Upper lobe of right lung (tissue), 1 donor: ENCODE measurements around the gene FER. TPM values are rescaled to one million over a fixed set of nuclear protein-coding genes. Genes with fewer than 3 reads are reported as not detected.

Experiments
- ATAC-seq: fragments of 200-7000 bp; cut with Tn5 transposase; one replicate; pipeline ENCODE4 v1.9.1; 2020; ENCODE audit warnings: mild to moderate bottlenecking, moderate library complexity
- DNase-seq: peaks from one replicate; pipeline ENCODE4 v3.0.0-alpha.2; 2020
- H3K27ac ChIP-seq: fragments of 200-600 bp; one replicate; pipeline ENCODE4 v1.8.0; 2022
- H3K27me3 ChIP-seq: fragments of 200-600 bp; one replicate; pipeline ENCODE4 v1.8.0; 2022; ENCODE audit warnings: mild to moderate bottlenecking
- H3K36me3 ChIP-seq: fragments of 200-600 bp; one replicate; pipeline ENCODE4 v1.8.0; 2022
- H3K4me1 ChIP-seq: fragments of 200-600 bp; one replicate; pipeline ENCODE4 v1.8.0; 2022
- H3K4me3 ChIP-seq: fragments of 200-600 bp; one replicate; pipeline ENCODE4 v1.8.0; 2022; ENCODE audit warnings: mild to moderate bottlenecking
- H3K9me3 ChIP-seq: fragments of 200-600 bp; one replicate; pipeline ENCODE4 v1.8.0; 2022
- intact Hi-C: fragments of 100-400 bp; cut with DNase I; formaldehyde crosslinking; loops from one replicate; pipeline ENCODE4 v1.11.0; 2022
- total RNA-seq: library from RNA; stranded (reverse); fragmentation: NEBNext Ultra II Directional; extraction: Animal tissue kit (Norgen Biotek cat#: 25700); gene quantifications from one replicate; pipeline ENCODE4 v1.2.1, GENCODE V29; 2021
- TF ChIP-seq, protein P1 (sequence below): fragments of 200-600 bp; IDR thresholded peaks from one replicate; pipeline ENCODE4 v1.8.0; 2022; ENCODE audit warnings: antibody characterized with exemption
- donor health status: DM: no; HTN: yes; CAD: no; lungs with severe emphysema.

Gene FER
- total RNA-seq, 1 donor from 2014 or later, result 33.6 TPM

DNA sequence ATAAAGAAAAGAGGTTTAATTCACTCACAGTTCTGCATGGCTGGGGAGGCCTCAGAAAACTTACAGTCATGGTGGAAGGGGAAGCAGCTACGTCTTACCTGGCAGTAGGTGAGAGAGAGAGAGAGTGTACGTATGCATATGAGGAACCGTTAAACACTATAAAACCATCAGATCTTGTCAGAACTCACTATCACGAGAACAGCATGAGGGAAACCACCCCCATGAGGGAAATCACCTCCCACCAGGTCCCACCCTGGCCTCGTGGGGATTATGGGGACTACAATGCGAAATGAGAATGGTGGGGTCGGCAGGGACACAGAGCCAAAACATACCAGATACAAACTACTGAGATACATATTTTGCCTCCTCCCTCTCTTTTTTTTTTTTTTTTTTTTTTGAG is 10.8 kb upstream of the FER start:
- DNase-seq, result no peak
- TF ChIP-seq, protein P1, sequence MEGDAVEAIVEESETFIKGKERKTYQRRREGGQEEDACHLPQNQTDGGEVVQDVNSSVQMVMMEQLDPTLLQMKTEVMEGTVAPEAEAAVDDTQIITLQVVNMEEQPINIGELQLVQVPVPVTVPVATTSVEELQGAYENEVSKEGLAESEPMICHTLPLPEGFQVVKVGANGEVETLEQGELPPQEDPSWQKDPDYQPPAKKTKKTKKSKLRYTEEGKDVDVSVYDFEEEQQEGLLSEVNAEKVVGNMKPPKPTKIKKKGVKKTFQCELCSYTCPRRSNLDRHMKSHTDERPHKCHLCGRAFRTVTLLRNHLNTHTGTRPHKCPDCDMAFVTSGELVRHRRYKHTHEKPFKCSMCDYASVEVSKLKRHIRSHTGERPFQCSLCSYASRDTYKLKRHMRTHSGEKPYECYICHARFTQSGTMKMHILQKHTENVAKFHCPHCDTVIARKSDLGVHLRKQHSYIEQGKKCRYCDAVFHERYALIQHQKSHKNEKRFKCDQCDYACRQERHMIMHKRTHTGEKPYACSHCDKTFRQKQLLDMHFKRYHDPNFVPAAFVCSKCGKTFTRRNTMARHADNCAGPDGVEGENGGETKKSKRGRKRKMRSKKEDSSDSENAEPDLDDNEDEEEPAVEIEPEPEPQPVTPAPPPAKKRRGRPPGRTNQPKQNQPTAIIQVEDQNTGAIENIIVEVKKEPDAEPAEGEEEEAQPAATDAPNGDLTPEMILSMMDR, result no peak
- Histone ChIP-seq H3K27me3 (no peaks in the 10 kb centered on the region), H3K9me3 (no peaks in the 10 kb centered on the region), H3K4me3 (no peak overlapping the region), H3K4me1 (no peaks in the 10 kb centered on the region), H3K27ac (no peak overlapping the region), H3K36me3 (no peaks in the 10 kb centered on the region)
- ATAC-seq, result no peak
- intact Hi-C loops, result no loop called here

DNA sequence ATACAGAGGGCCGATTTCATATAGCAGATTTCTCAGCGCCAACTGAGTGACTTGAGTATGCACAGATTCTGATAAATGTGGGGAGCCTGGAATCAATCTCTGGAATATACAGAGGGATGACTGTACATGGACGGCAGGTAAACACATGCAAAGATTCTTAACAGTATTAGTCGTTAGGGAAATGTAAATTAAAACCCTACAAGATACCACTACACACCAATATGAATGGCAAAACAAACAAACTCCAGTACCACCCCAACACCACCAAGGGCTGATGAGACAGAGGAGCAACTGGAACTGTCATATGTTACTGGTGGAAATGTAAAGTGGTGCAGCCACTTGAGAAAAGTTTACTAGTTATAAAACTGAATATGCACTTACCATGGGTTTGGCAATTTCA is 8.3 kb upstream of the FER start:
- Histone ChIP-seq H3K4me3 (no peak overlapping the region), H3K9me3 (no peaks in the 10 kb centered on the region), H3K27ac (no peak overlapping the region), H3K27me3 (no peaks in the 10 kb centered on the region), H3K36me3 (no peaks in the 10 kb centered on the region), H3K4me1 (no peaks in the 10 kb centered on the region)
- intact Hi-C loops, result no loop called here
- ATAC-seq (no peak), DNase-seq (no peak)
- TF ChIP-seq, protein P1, result no peak

DNA sequence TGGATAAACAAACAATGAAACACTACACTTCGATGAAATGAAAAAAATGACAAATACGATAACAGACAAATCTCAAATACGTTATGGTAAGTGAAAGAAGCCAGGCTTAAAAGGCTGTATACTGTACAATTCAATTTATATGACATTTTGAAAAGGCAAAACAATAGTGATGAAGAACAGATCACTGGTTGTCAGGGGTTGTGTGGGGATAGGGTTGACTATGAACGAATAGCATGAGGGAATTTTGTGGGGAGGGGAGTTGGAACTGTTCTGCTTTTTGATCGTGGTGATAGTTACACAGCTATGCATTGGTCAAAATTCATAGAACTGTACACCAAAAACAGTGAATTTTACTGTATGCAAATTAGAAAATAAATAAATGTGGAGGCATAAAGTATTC is 7.8 kb upstream of the FER start:
- no peak for ATAC-seq
- Histone ChIP-seq H3K9me3 (no peaks in the 10 kb centered on the region), H3K4me1 (no peaks in the 10 kb centered on the region), H3K4me3 (no peak overlapping the region), H3K27ac (no peak overlapping the region), H3K36me3 (no peaks in the 10 kb centered on the region), H3K27me3 (no peaks in the 10 kb centered on the region)
- intact Hi-C loops, result no loop called here
- TF ChIP-seq, protein P1, result no peak
- no peak for DNase-seq

DNA sequence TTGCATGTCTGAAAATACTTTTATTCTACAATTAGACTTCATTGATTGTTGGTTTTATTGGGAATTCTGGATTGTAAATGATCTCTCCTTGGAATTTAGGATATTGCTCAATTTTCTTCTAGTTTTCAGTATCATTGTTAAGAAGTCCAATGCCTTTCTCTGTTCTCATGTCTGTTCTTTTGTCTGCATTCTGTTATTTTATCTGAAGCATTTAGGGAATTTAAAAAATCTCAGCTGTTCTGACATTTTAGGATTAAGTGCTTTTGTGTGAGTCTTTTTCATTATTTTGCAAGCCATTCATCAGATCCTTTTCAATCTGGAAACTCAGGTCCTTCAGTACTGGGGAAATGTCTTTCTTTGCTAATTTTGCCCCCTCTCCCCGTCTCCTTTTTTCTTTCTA is 4.4 kb upstream of the FER start:
- DNase-seq, result no peak
- Histone ChIP-seq H3K36me3 (no peaks in the 10 kb centered on the region), H3K27me3 (no peaks in the 10 kb centered on the region), H3K9me3 (no peaks in the 10 kb centered on the region), H3K4me3 (no peak overlapping the region), H3K27ac (no peak overlapping the region), H3K4me1 (no peaks in the 10 kb centered on the region)
- intact Hi-C loops, result no loop called here
- TF ChIP-seq, protein P1, result no peak
- no peak for ATAC-seq

DNA sequence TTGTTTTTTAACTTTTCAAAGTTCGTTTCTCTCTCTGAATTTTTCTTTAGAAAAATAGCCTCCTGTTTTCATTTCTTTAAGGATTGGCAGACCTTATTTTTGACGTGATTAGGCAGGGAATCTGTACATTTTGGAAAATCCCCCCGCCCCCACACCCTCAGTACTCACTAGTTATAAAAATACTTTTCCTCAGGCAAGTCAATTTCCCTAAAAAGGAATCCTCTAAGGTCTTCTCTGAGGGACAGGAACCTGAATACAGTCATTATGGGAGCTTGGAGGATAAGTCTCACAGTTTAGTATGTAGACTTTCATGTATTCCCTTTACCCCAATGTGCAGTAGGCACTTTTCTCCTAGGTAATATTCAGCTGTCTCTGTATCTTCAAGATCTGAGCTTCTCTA is 3.9 kb upstream of the FER start:
- Histone ChIP-seq H3K9me3 (no peaks in the 10 kb centered on the region), H3K27ac (no peak overlapping the region), H3K36me3 (no peaks in the 10 kb centered on the region), H3K4me1 (no peaks in the 10 kb centered on the region), H3K4me3 (no peak overlapping the region), H3K27me3 (no peaks in the 10 kb centered on the region)
- TF ChIP-seq, protein P1, result no peak
- intact Hi-C loops, result no loop called here
- DNase-seq (no peak), ATAC-seq (no peak)

DNA sequence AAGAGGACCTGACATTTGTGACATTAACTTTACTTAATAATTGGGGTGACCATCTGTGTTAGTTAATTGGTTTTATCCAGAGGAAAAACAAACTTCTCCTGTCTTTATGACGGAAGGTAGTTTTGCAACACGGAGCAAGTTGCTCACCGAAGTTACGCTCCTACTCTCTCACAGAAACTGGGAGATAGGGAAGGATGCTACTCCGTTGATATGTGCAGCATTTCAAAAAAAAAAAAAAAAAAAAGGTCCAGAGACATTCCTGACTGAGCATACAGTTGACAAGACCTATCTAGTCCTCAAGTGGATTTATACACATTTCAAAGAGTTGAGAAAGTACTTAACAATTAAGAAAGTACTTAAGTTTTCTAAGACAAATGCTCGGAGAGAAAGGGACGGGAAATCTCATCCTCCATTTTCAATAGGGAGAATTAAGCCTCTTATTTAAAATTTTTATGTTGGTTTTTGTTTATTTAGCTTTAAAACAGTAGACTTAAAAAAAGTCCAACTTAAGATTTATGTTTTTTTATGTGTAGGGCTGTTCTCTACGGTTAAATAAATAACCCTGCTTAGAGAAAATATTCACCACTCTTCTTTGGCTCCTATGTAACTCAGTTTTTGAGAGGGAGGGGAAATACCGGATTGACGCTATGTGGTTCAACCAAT is 455 bp upstream of the FER start:
- Histone ChIP-seq H3K9me3 (no peaks in the 10 kb centered on the region), H3K36me3 (no peaks in the 10 kb centered on the region), H3K27me3 (no peaks in the 10 kb centered on the region), H3K4me3 (peak overlapping the region; percentile 82), H3K4me1 (peaks cover 4% of the 10 kb centered on the region), H3K27ac (peak overlapping the region; percentile 98)
- intact Hi-C loops, result no loop called here
- DNase-seq, result no peak
- TF ChIP-seq, protein P1, result no peak
- ATAC-seq, result no peak
